MCF 10A (cell line): Measurements from ENCODE around the gene JAG2. TPM values are rescaled to one million over a fixed set of nuclear protein-coding genes. Genes with fewer than 3 reads are reported as not detected.

Experiments
- BruUV-seq: library from RNA; stranded (reverse); fragments of 400-500 nt; replicated peaks from 2 replicates; lab custom pipeline; 2021; lab: Mats Ljungman, UMichigan
- CTCF ChIA-PET: fragments of 300-600 bp; sonication (Branson Sonifier 250); formaldehyde crosslinking; extraction: SDS; loops from one replicate; lab custom pipeline; 2021; ENCODE audit warnings: antibody characterized with exemption, inconsistent platforms; lab: Yijun Ruan, JAX
- POLR2A ChIA-PET: fragments of 300-600, 350-650 bp; sonication (Branson Sonifier 250); formaldehyde crosslinking; extraction: SDS; loops from one replicate; lab custom pipeline; 2020; ENCODE audit warnings: antibody characterized with exemption, inconsistent platforms; lab: Yijun Ruan, JAX
- DNase-seq: peaks from one replicate; pipeline ENCODE4 v3.0.0-alpha.2; 2018; ENCODE audit not compliant: unreplicated experiment
- H3K27ac Mint-ChIP-seq: one replicate; pipeline ENCODE4 v1.8.0; 2022; ENCODE audit warnings: mild to moderate bottlenecking, low read depth, mixed read lengths; ENCODE audit not compliant: unreplicated experiment
- H3K27me3 Mint-ChIP-seq: one replicate; pipeline ENCODE4 v1.8.0; 2022; ENCODE audit warnings: mixed read lengths; ENCODE audit not compliant: insufficient read depth, unreplicated experiment
- H3K36me3 Mint-ChIP-seq: one replicate; pipeline ENCODE4 v1.8.0; 2022; ENCODE audit warnings: mild to moderate bottlenecking, moderate library complexity, mixed read lengths; ENCODE audit not compliant: insufficient read depth, unreplicated experiment
- H3K4me1 Mint-ChIP-seq: one replicate; pipeline ENCODE4 v1.8.0; 2022; ENCODE audit warnings: mixed read lengths; ENCODE audit not compliant: insufficient read depth, unreplicated experiment
- H3K4me3 Mint-ChIP-seq: one replicate; pipeline ENCODE4 v1.8.0; 2022; ENCODE audit warnings: mild to moderate bottlenecking, moderate library complexity, mixed read lengths; ENCODE audit not compliant: unreplicated experiment
- H3K9me3 Mint-ChIP-seq: one replicate; pipeline ENCODE4 v1.8.0; 2022; ENCODE audit warnings: mixed read lengths; ENCODE audit not compliant: unreplicated experiment
- CTCF ChIP-seq: fragments of 200-600 bp; IDR thresholded peaks from one replicate; pipeline ENCODE4 v1.8.0; 2022; ENCODE audit warnings: antibody characterized with exemption, mild to moderate bottlenecking; ENCODE audit not compliant: unreplicated experiment
- intact Hi-C: fragments of 100-400 bp; cut with micrococcal nuclease; formaldehyde crosslinking; loops from 2 replicates; pipeline ENCODE4 v1.14.1; 2022
- total RNA-seq: library from RNA; stranded (reverse); gene quantifications from 2 replicates; pipeline ENCODE4 v1.2.3, GENCODE V29; 2022

The JAG2 gene
- total RNA-seq, 1 experiment from 2014 or later = 33.5 TPM

- intact Hi-C loops = no loop called here
- Mint-ChIP-seq H3K4me1 (no peaks in the 10 kb centered on the region), H3K4me3 (no peak overlapping the region), H3K27me3 (peaks cover 14% of the 10 kb centered on the region), H3K27ac (no peak overlapping the region), H3K36me3 (peaks cover 11% of the 10 kb centered on the region), H3K9me3 (peaks cover 8% of the 10 kb centered on the region)
- POLR2A ChIA-PET = interaction anchor here (0.9 kb wide), 1 partner anchor 49 kb away, joined by 6 read pairs; no protein-coding TSS in a partner anchor
- CTCF ChIA-PET = no interaction called here
- BruUV-seq = no TSS peak
- TF ChIP-seq CTCF = no peak
- DNase-seq = no peak
Measured at GRCh38 chr14:105136401-105137322, 31.9 kb downstream of the JAG2 start.

- CTCF ChIA-PET = no interaction called here
- H3K36me3 Mint-ChIP-seq = peaks cover 3% of the 10 kb centered on the region
- H3K27me3 Mint-ChIP-seq = peaks cover 14% of the 10 kb centered on the region
- H3K4me3 Mint-ChIP-seq = no peak overlapping the region
- POLR2A ChIA-PET = interaction anchor here (0.6 kb wide), 1 partner anchor 16 kb away, joined by 3 read pairs; no protein-coding TSS in a partner anchor
- peaks cover 8% of the 10 kb centered on the region for H3K9me3 Mint-ChIP-seq
- DNase-seq = no peak
- TF ChIP-seq CTCF = no peak
- H3K4me1 Mint-ChIP-seq = no peaks in the 10 kb centered on the region
- BruUV-seq = no TSS peak
- no peak overlapping the region for H3K27ac Mint-ChIP-seq
- intact Hi-C loops = no loop called here
Measured at GRCh38 chr14:105135700-105136395, 32.7 kb downstream of the JAG2 start.

- Mint-ChIP-seq H3K9me3 (no peaks in the 10 kb centered on the region), H3K4me3 (no peak overlapping the region), H3K27me3 (peaks cover 25% of the 10 kb centered on the region), H3K4me1 (no peaks in the 10 kb centered on the region), H3K27ac (no peak overlapping the region), H3K36me3 (peaks cover 5% of the 10 kb centered on the region)
- ChIA-PET CTCF (no interaction called here), POLR2A (no interaction called here)
- intact Hi-C loops = no loop called here
- no peak for TF ChIP-seq CTCF
- DNase-seq = no peak
- no TSS peak for BruUV-seq
Measured at GRCh38 chr14:105132921-105133654, 35.5 kb downstream of the JAG2 start.
